Common myeloid progenitor, CD34-positive (primary cell): ENCODE data around the gene ADORA2B.
A peak's percentile ranks its signal among the peaks of the same experiment; 100 is the strongest.
"Not testable (repeated sequence)": the region's sequence is repeated elsewhere in the genome, so short reads cannot be mapped to it uniquely, and the experiment has no call there.

Experiments used
- CTCF ChIA-PET: fragments of 350-600 bp; sonication (Branson Sonifier 250); formaldehyde crosslinking; loops from one replicate; lab custom pipeline; 2021; ENCODE audit warnings: antibody characterized with exemption; lab: Charles Lee
- POLR2A ChIA-PET: fragments of 350-600 bp; sonication (Branson Sonifier 250); formaldehyde crosslinking; loops from one replicate; lab custom pipeline; 2021; ENCODE audit warnings: antibody characterized with exemption; lab: Charles Lee
- DNase-seq, 3 donors: peaks; one replicate each; pipeline versions ENCODE4 v3.0.0 to v3.0.0-alpha.2; 2013
- H3K27ac ChIP-seq, 2 experiments: 1 replicate in 1 of 2; 2 replicates in 1 of 2; pipeline ENCODE4 v1.7.0; 2013; ENCODE audit warnings: inconsistent platforms in 2 of 2, low read length in 2 of 2, mild to moderate bottlenecking in 2 of 2, low read depth in 1 of 2, moderate library complexity in 1 of 2; ENCODE audit not compliant: severe bottlenecking in 2 of 2, insufficient read depth in 1 of 2, poor library complexity in 1 of 2
- H3K27me3 ChIP-seq, 5 experiments: replicated peaks in 2 of 5; 1 replicate in 3 of 5; 2 replicates in 2 of 5; pipeline versions ENCODE4 v1.6.1 to v1.7.0; 2013; ENCODE audit warnings: low read length in 4 of 5, mild to moderate bottlenecking in 2 of 5, moderate library complexity in 2 of 5, inconsistent platforms in 1 of 5; ENCODE audit not compliant: insufficient read depth in 5 of 5, control insufficient read depth in 4 of 5
- H3K36me3 ChIP-seq, 4 experiments: 1 replicate in 2 of 4; 2 replicates in 2 of 4; pipeline versions ENCODE4 v1.6.1 to v1.7.0; 2013; ENCODE audit warnings: low read length in 3 of 4, control low read depth in 1 of 4, mild to moderate bottlenecking in 1 of 4; ENCODE audit not compliant: control insufficient read depth in 4 of 4, insufficient read depth in 4 of 4
- H3K4me1 ChIP-seq, 4 experiments: 1 replicate in 3 of 4; 2 replicates in 1 of 4; pipeline versions ENCODE4 v1.6.1 to v1.7.1; 2013; ENCODE audit warnings: low read length in 3 of 4, mild to moderate bottlenecking in 3 of 4, control low read depth in 1 of 4, inconsistent platforms in 1 of 4, moderate library complexity in 1 of 4; ENCODE audit not compliant: control insufficient read depth in 4 of 4, insufficient read depth in 4 of 4; ENCODE audit errors: control extremely low read depth in 1 of 4
- H3K4me3 ChIP-seq, 7 experiments: 1 replicate in 4 of 7; 2 replicates in 3 of 7; pipeline versions ENCODE4 v1.5.1 to v1.7.0; 2013; ENCODE audit warnings: mild to moderate bottlenecking in 7 of 7, low read length in 6 of 7, moderate library complexity in 6 of 7, inconsistent platforms in 2 of 7, low read depth in 2 of 7, control low read depth in 1 of 7; ENCODE audit not compliant: insufficient read depth in 4 of 7, control insufficient read depth in 1 of 7; ENCODE audit errors: extremely low read depth in 1 of 7
- H3K9me3 ChIP-seq, 5 experiments: 1 replicate in 4 of 5; 2 replicates in 1 of 5; pipeline versions ENCODE4 v1.6.1 to v1.7.1; 2013; ENCODE audit warnings: low read length in 4 of 5, mild to moderate bottlenecking in 2 of 5, inconsistent platforms in 1 of 5, low read depth in 1 of 5, moderate library complexity in 1 of 5; ENCODE audit not compliant: control insufficient read depth in 4 of 5, insufficient read depth in 2 of 5; ENCODE audit errors: control extremely low read depth in 1 of 5
- WGBS: methylation state at CpG from one replicate; pipeline ENCODE4 v1.1.5; 2013; ENCODE audit not compliant: insufficient coverage; 5-methylcytosine and 5-hydroxymethylcytosine counted together

Gene ADORA2B

DNA sequence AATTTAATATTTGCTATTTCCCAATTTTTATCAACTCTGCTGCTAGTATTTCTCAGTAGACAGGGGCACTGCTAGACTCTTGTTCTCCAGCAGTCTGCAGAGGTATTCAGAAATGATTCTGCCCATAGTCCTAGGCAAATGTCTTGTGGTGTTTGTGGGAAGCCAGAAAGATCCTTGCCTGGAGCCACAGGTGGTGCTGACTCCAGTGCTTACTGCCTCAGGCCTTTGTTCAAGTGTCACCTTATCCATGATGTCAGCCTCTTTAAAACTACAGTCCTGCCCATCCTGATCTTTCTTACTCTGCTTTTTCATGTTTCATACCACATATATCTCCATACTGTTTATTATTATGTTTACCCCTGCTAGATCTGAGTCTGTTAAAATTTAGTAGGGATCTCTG is 28.1 kb downstream of the ADORA2B start:
- peaks cover 9 to 53% (median 19%) of the 10 kb centered on the region in 4 experiments for H3K36me3 ChIP-seq

DNA sequence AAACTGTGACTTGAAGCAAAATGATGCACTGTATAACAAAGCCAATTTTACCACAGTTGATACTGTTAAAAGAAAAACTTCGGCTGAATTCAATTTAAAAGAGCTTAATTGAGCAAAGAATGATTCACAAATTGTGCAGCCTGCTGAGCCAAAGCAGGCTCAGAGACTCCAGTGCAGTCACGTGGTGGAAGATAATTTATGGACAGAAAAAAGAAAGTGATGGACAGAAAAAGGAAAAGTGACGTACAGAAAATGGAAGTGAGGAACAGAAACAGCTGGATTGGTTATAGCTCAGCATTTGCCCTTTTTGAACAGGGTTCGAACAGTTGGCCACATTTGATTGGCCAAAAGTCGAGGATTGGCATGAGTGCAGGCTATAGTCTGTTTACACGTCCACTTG is 28.9 kb downstream of the ADORA2B start:
- Histone ChIP-seq H3K27me3 (no peaks in the 10 kb centered on the region), H3K9me3 (no peaks in the 10 kb centered on the region), H3K36me3 (peaks cover 11 to 53% (median 21%) of the 10 kb centered on the region in 4 experiments), H3K27ac (no peak overlapping the region), H3K4me1 (peaks cover 0 to 10% (median 3%) of the 10 kb centered on the region in 4 experiments), H3K4me3 (no peak overlapping the region)
- 84% methylated on average over 6 of the region's 6 CpGs for whole genome bisulfite sequencing
- DNase-seq, result no peak
- POLR2A ChIA-PET, result no interaction called here
- CTCF ChIA-PET, result no interaction called here

More for the DNA sequence above, 28.1 kb downstream of the ADORA2B start:
- no peak overlapping the region for H3K27ac ChIP-seq
- no peak overlapping the region for H3K4me3 ChIP-seq
- POLR2A ChIA-PET, result no interaction called here
- no peak for DNase-seq
- no peaks in the 10 kb centered on the region for H3K9me3 ChIP-seq
- H3K4me1 ChIP-seq, result peaks cover 0 to 17% (median 6%) of the 10 kb centered on the region in 4 experiments
- CTCF ChIA-PET, result no interaction called here
- no peaks in the 10 kb centered on the region for H3K27me3 ChIP-seq

DNA sequence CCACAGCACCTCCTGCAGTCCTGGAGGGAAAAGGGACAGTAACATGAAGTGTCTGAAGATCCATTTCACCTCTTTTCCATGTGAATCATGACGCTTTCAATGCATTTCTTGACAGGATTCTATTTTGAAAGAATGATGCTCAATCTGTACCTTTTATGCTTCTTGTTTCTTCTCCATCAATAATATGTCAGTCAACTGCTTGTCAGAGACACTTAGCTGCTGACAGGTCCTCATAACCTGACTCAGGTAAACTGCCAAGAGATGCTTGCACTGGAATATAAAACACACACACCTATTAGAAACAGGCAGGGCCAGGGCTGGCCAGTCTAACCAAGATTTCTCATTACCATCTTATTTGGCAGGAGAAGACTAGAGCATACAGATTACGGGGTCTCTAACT is 33.0 kb downstream of the ADORA2B start:
- Histone ChIP-seq H3K4me1 (peaks cover 8 to 23% (median 20%) of the 10 kb centered on the region in 4 experiments), H3K27me3 (no peaks in the 10 kb centered on the region), H3K27ac (no peak overlapping the region), H3K4me3 (no peak overlapping the region), H3K9me3 (no peaks in the 10 kb centered on the region), H3K36me3 (peaks cover 11 to 44% (median 27%) of the 10 kb centered on the region in 4 experiments)
- 100% methylated on average over 1 of the region's 2 CpGs for WGBS
- CTCF ChIA-PET, result no interaction called here
- POLR2A ChIA-PET, result interaction anchor here (0.6 kb wide), 1 partner anchor 159 kb away, joined by 6 read pairs; no protein-coding TSS in a partner anchor
- no peak for DNase-seq

DNA sequence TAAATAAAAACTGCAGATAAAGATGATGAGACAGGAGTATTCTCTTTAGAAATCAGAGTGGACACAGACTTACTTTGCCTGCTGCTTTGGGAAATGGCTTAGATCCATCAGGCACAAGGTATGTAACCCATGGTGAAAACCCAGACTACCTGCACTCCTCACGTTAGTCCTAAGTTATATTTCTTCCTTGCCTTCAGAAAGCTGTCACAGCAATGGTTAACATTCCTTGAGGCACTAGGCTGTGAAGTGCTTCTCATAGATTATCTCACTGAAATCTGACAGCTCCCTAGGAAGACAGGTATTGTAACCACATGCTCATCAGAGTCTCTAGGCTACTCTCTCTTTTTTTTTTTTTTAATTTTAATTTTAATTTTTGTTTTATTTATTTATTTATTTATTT is 33.7 kb downstream of the ADORA2B start:
- 86% methylated on average over 1 of the region's 1 CpG for WGBS
- ChIA-PET POLR2A (no interaction called here), CTCF (interaction anchor here (0.9 kb wide), 1 partner anchor 11 kb away, joined by 4 read pairs; no protein-coding TSS in a partner anchor)
- Histone ChIP-seq H3K4me3 (no peak overlapping the region), H3K4me1 (peaks cover 8 to 23% (median 20%) of the 10 kb centered on the region in 4 experiments), H3K36me3 (peaks cover 12 to 44% (median 28%) of the 10 kb centered on the region in 4 experiments), H3K27ac (no peak overlapping the region), H3K27me3 (no peaks in the 10 kb centered on the region), H3K9me3 (no peaks in the 10 kb centered on the region)
- no peak for DNase-seq

DNA sequence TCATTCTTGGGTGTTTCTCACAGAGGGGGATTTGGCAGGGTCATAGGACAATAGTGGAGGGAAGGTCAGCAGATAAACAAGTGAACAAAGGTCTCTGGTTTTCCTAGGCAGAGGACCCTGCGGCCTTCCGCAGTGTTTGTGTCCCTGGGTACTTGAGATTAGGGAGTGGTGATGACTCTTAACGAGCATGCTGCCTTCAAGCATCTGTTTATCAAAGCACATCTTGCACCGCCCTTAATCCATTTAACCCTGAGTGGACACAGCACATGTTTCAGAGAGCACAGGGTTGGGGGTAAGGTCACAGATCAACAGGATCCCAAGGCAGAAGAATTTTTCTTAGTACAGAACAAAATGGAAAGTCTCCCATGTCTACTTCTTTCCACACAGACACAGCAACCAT is 34.1 kb downstream of the ADORA2B start:
- H3K27ac ChIP-seq, DNase-seq, POLR2A ChIA-PET, H3K4me3 ChIP-seq, H3K27me3 ChIP-seq, H3K9me3 ChIP-seq: not testable (repeated sequence)
- peaks cover 12 to 48% (median 29%) of the 10 kb centered on the region in 4 experiments for H3K36me3 ChIP-seq
- CTCF ChIA-PET, result interaction anchor here (0.9 kb wide), 1 partner anchor 12 kb away, joined by 4 read pairs; no protein-coding TSS in a partner anchor
- H3K4me1 ChIP-seq, result peaks cover 8 to 23% (median 20%) of the 10 kb centered on the region in 4 experiments
- WGBS, result no CpG with 5 or more reads among the region's 4 CpGs

DNA sequence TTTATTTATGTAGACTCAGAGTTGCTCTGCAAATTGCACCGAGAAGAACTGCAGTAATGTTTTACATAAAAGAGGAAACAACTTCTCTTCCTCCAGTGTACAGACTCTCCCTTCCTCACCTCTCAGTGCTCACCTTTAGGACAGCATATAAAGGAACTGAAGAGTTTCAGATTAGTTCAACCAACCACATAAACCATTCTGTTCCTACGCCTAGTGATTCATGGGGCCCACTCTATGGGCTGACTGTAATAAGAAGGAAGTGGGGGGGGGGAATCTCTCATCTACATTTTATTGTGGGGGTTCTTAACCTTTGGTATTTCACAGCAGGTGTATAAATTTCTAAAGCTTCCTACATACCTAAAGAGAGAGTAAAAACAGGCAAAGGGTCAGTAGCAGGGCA is 36.3 kb downstream of the ADORA2B start:
- Histone ChIP-seq H3K27ac (peak overlapping the region; percentile 37 to 76), H3K4me1 (peaks cover 8 to 23% (median 20%) of the 10 kb centered on the region in 4 experiments), H3K4me3 (peak overlapping the region in 2 of 7 experiments; percentile 6 to 8), H3K27me3 (no peaks in the 10 kb centered on the region), H3K9me3 (no peaks in the 10 kb centered on the region), H3K36me3 (peaks cover 24 to 43% (median 30%) of the 10 kb centered on the region in 4 experiments)
- POLR2A ChIA-PET, result no interaction called here
- CTCF ChIA-PET, result interaction anchor here (0.9 to 1.4 kb wide), 2 partner anchors 36 to 100 kb away, joined by 3 to 5 read pairs; partner anchors contain the start of gene ADORA2B
- WGBS, result no CpG with 5 or more reads among the region's 2 CpGs
- peak in 2 of 3 donors; percentile 63 to 72 for DNase-seq
